Trophoblast cell (in vitro differentiated cells and primary cell): ENCODE measurements around the gene GSTM4.
"Not testable (repeated sequence)": the region's sequence is repeated elsewhere in the genome, so short reads cannot be mapped to it uniquely, and the experiment has no call there.

Experiments
- DNase-seq, 2 donors: peaks; one replicate each; pipeline ENCODE4 v3.0.0-alpha.2; 2016
- H2AFZ ChIP-seq: 2 replicates; pipeline ENCODE4 v1.6.1; 2013; ENCODE audit warnings: low read length, moderate library complexity, mild to moderate bottlenecking; ENCODE audit not compliant: insufficient read depth, poor library complexity
- H2AK5ac ChIP-seq: 2 replicates; pipeline ENCODE4 v1.6.1; 2013; ENCODE audit warnings: mild to moderate bottlenecking, low read length
- H2BK120ac ChIP-seq: 2 replicates; pipeline ENCODE4 v1.6.1; 2013; ENCODE audit warnings: low read length, mild to moderate bottlenecking, moderate library complexity; ENCODE audit not compliant: insufficient read depth, poor library complexity
- H2BK12ac ChIP-seq: 2 replicates; pipeline ENCODE4 v1.6.1; 2013; ENCODE audit warnings: mild to moderate bottlenecking, low read length, moderate library complexity
- H2BK5ac ChIP-seq: 2 replicates; pipeline ENCODE4 v1.6.1; 2013; ENCODE audit warnings: low read length, low read depth, moderate library complexity, mild to moderate bottlenecking; ENCODE audit not compliant: poor library complexity
- H3K14ac ChIP-seq: 2 replicates; pipeline ENCODE4 v1.6.1; 2013; ENCODE audit warnings: mild to moderate bottlenecking, low read length
- H3K18ac ChIP-seq: 2 replicates; pipeline ENCODE4 v1.6.1; 2013; ENCODE audit warnings: mild to moderate bottlenecking, low read length
- H3K23ac ChIP-seq: 2 replicates; pipeline ENCODE4 v1.6.1; 2013; ENCODE audit warnings: low read length
- H3K27ac ChIP-seq: 2 replicates; pipeline ENCODE4 v1.5.1; 2013; ENCODE audit warnings: low read depth, mild to moderate bottlenecking, inconsistent platforms, low read length, moderate library complexity
- H3K27me3 ChIP-seq: 2 replicates; pipeline ENCODE4 v1.6.1; 2013; ENCODE audit warnings: inconsistent platforms, mild to moderate bottlenecking, low read length, moderate library complexity; ENCODE audit not compliant: insufficient read depth
- H3K36me3 ChIP-seq, 2 experiments: 1 replicate in 1 of 2; 2 replicates in 1 of 2; pipeline ENCODE4 v1.6.1; 2013; ENCODE audit warnings: low read length in 2 of 2, mild to moderate bottlenecking in 2 of 2, moderate library complexity in 1 of 2; ENCODE audit not compliant: insufficient read depth in 2 of 2, control insufficient read depth in 1 of 2
- H3K4ac ChIP-seq: 2 replicates; pipeline ENCODE4 v1.6.1; 2013; ENCODE audit warnings: low read depth, mild to moderate bottlenecking, low read length, moderate library complexity
- H3K4me1 ChIP-seq, 2 experiments: 1 replicate in 1 of 2; 2 replicates in 1 of 2; pipeline ENCODE4 v1.6.1; 2013; ENCODE audit warnings: low read length in 2 of 2, mild to moderate bottlenecking in 2 of 2, moderate library complexity in 1 of 2; ENCODE audit not compliant: insufficient read depth in 2 of 2, control insufficient read depth in 1 of 2
- H3K4me2 ChIP-seq: 2 replicates; pipeline ENCODE4 v1.6.1; 2013; ENCODE audit warnings: inconsistent platforms, mild to moderate bottlenecking, low read length, moderate library complexity
- H3K4me3 ChIP-seq: 2 replicates; pipeline ENCODE4 v1.5.1; 2013; ENCODE audit warnings: mild to moderate bottlenecking, low read depth, low read length, inconsistent platforms
- H3K79me1 ChIP-seq: one replicate; pipeline ENCODE4 v1.6.1; 2013; ENCODE audit warnings: low read length
- H3K79me2 ChIP-seq: 2 replicates; pipeline ENCODE4 v1.6.1; 2013; ENCODE audit warnings: low read length, mild to moderate bottlenecking; ENCODE audit not compliant: control insufficient read depth, insufficient read depth, poor library complexity
- H3K9ac ChIP-seq: 2 replicates; pipeline ENCODE4 v1.6.1; 2013; ENCODE audit warnings: mild to moderate bottlenecking, low read length
- H3K9me3 ChIP-seq: 2 replicates; pipeline ENCODE4 v1.6.1; 2013; ENCODE audit warnings: low read depth, mild to moderate bottlenecking, control low read depth, inconsistent platforms, low read length; ENCODE audit not compliant: insufficient read depth
- H4K12ac ChIP-seq: 2 replicates; pipeline ENCODE4 v1.6.1; 2013; ENCODE audit warnings: low read depth, mild to moderate bottlenecking, low read length, moderate library complexity
- H4K8ac ChIP-seq: 2 replicates; pipeline ENCODE4 v1.6.1; 2013; ENCODE audit warnings: low read depth, mild to moderate bottlenecking, low read length, moderate library complexity
- H4K91ac ChIP-seq: one replicate; pipeline ENCODE4 v1.6.1; 2013; ENCODE audit warnings: low read depth, mild to moderate bottlenecking, low read length, moderate library complexity
- WGBS: extraction: QIAGEN DNeasy Blood & Tissue Kit; methylation state at CpG from one replicate; pipeline ENCODE4 v1.1.7; 2013; ENCODE audit warnings: missing lambda C conversion rate; ENCODE audit not compliant: insufficient read length, insufficient coverage; ENCODE audit errors: extremely low coverage; 5-methylcytosine and 5-hydroxymethylcytosine counted together

Gene GSTM4

GRCh38 chr1:109697861-109698260, 42.0 kb downstream of the GSTM4 start:
- H4K91ac ChIP-seq, H4K8ac ChIP-seq, DNase-seq, H3K27me3 ChIP-seq, H3K18ac ChIP-seq, H2BK12ac ChIP-seq, H3K79me2 ChIP-seq, H4K12ac ChIP-seq, H3K9ac ChIP-seq, H3K4me2 ChIP-seq, H3K23ac ChIP-seq, H2AK5ac ChIP-seq, H2BK120ac ChIP-seq, H3K27ac ChIP-seq, H3K79me1 ChIP-seq, H2BK5ac ChIP-seq, H2AFZ ChIP-seq, H3K4me1 ChIP-seq, H3K36me3 ChIP-seq, H3K9me3 ChIP-seq, H3K4me3 ChIP-seq, H3K14ac ChIP-seq, H3K4ac ChIP-seq: not testable (repeated sequence)
- WGBS = no CpG with 5 or more reads among the region's 4 CpGs

- H3K4ac ChIP-seq, H3K9ac ChIP-seq, H2BK12ac ChIP-seq, H2BK120ac ChIP-seq, H2BK5ac ChIP-seq, H4K8ac ChIP-seq, H3K9me3 ChIP-seq, H3K23ac ChIP-seq, H3K4me2 ChIP-seq, H3K79me1 ChIP-seq, H2AK5ac ChIP-seq, H3K4me1 ChIP-seq, H4K12ac ChIP-seq, H3K36me3 ChIP-seq, DNase-seq, H2AFZ ChIP-seq, H3K18ac ChIP-seq, H3K79me2 ChIP-seq, H3K27me3 ChIP-seq, H3K27ac ChIP-seq, H4K91ac ChIP-seq, H3K14ac ChIP-seq, H3K4me3 ChIP-seq: not testable (repeated sequence)
- no CpG with 5 or more reads among the region's 3 CpGs for WGBS
Measured at GRCh38 chr1:109702940-109703339, 47.0 kb downstream of the GSTM4 start.

GRCh38 chr1:109704173-109704572, 48.3 kb downstream of the GSTM4 start:
- Histone ChIP-seq H3K4ac (no peak overlapping the region), H4K12ac (no peak overlapping the region), H4K91ac (no peak overlapping the region), H3K9me3 (peaks cover 6% of the 10 kb centered on the region), H3K23ac (no peak overlapping the region), H3K79me2 (no peaks in the 10 kb centered on the region), H4K8ac (no peak overlapping the region), H3K27me3 (no peaks in the 10 kb centered on the region), H3K4me2 (no peak overlapping the region), H3K4me1 (no peaks in the 10 kb centered on the region), H3K14ac (no peak overlapping the region), H2AFZ (no peak overlapping the region), H3K36me3 (no peaks in the 10 kb centered on the region), H2BK5ac (no peak overlapping the region), H2BK12ac (no peak overlapping the region), H3K18ac (no peak overlapping the region), H2AK5ac (no peak overlapping the region), H3K4me3 (no peak overlapping the region), H3K9ac (no peak overlapping the region), H3K27ac (no peak overlapping the region), H2BK120ac (no peak overlapping the region), H3K79me1 (no peaks in the 10 kb centered on the region)
- WGBS = no CpG with 5 or more reads among the region's 8 CpGs
- DNase-seq = no peak

- Histone ChIP-seq H2BK120ac (no peak overlapping the region), H4K8ac (no peak overlapping the region), H2BK12ac (no peak overlapping the region), H4K12ac (no peak overlapping the region), H2AFZ (no peak overlapping the region), H3K79me1 (no peaks in the 10 kb centered on the region), H3K27me3 (no peaks in the 10 kb centered on the region), H3K23ac (no peak overlapping the region), H3K4me1 (no peaks in the 10 kb centered on the region), H2AK5ac (no peak overlapping the region), H3K18ac (no peak overlapping the region), H3K4ac (no peak overlapping the region), H3K9ac (no peak overlapping the region), H2BK5ac (no peak overlapping the region), H3K4me3 (no peak overlapping the region), H3K27ac (no peak overlapping the region), H4K91ac (no peak overlapping the region), H3K36me3 (no peaks in the 10 kb centered on the region), H3K4me2 (no peak overlapping the region), H3K14ac (no peak overlapping the region), H3K9me3 (peaks cover 6% of the 10 kb centered on the region), H3K79me2 (no peaks in the 10 kb centered on the region)
- no CpG with 5 or more reads among the region's 4 CpGs for WGBS
- no peak for DNase-seq
Measured at GRCh38 chr1:109705411-109705810, 49.5 kb downstream of the GSTM4 start.
